Fibroblast of lung (primary cell): ENCODE results near the gene SRSF7.

ENCODE experiments used
- EZH2 ChIP-seq: IDR thresholded peaks from 2 replicates; pipeline ENCODE4 v1.5.1; 2012; ENCODE audit warnings: low read length, control low read depth, mild to moderate bottlenecking; ENCODE audit errors: missing control alignments
- TF ChIP-seq, protein P1 (sequence below), 2 donors: IDR thresholded peaks in 1 of 2; conservative IDR thresholded peaks in 1 of 2; 1 replicate in 1 of 2; 2 replicates in 1 of 2; pipeline ENCODE4 v1.5.1; 2011 to 2012; ENCODE audit warnings: low read length in 2 of 2, control low read depth in 1 of 2, inconsistent platforms in 1 of 2, low read depth in 1 of 2, mild to moderate bottlenecking in 1 of 2

DNA sequence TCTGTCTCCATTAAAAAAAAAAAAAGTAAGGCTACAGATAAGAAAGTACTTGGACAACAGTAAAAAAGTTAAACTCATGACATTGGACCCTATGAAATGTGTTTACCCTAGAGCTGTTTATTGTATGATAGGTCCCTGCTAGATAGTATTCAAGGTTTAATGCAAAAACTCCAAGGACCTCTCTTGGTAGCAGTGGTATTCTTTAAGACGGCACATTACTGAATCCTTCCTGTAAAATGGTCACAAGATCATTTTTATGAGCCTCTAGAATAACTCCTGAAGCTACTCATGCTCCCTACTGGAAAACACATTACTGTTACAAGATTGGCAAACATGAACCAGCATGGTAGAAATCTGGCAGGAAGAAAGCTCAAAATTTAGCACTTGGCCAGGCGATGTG, 46.5 kb downstream of the SRSF7 start:
- no peak for TF ChIP-seq EZH2
- TF ChIP-seq, protein P1, sequence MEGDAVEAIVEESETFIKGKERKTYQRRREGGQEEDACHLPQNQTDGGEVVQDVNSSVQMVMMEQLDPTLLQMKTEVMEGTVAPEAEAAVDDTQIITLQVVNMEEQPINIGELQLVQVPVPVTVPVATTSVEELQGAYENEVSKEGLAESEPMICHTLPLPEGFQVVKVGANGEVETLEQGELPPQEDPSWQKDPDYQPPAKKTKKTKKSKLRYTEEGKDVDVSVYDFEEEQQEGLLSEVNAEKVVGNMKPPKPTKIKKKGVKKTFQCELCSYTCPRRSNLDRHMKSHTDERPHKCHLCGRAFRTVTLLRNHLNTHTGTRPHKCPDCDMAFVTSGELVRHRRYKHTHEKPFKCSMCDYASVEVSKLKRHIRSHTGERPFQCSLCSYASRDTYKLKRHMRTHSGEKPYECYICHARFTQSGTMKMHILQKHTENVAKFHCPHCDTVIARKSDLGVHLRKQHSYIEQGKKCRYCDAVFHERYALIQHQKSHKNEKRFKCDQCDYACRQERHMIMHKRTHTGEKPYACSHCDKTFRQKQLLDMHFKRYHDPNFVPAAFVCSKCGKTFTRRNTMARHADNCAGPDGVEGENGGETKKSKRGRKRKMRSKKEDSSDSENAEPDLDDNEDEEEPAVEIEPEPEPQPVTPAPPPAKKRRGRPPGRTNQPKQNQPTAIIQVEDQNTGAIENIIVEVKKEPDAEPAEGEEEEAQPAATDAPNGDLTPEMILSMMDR (conservative IDR thresholded peaks at IDR 0.05 in 1 of 2, IDR thresholded peaks at IDR 0.05 in 1 of 2; ENCODE audit: low read depth in 1 of 2, low read length in 2 of 2): no peak
